ENCODE measurements around the gene LAMB4.

LAMB4 gene

GRCh38 chr7:108130261-108130660, at the start of gene LAMB4:
LAMB4 (minus strand) TSS chr7:108130361; CDS start chr7:108123164, 7,197 bp downstream.
- no peak for DNase-seq

DNA sequence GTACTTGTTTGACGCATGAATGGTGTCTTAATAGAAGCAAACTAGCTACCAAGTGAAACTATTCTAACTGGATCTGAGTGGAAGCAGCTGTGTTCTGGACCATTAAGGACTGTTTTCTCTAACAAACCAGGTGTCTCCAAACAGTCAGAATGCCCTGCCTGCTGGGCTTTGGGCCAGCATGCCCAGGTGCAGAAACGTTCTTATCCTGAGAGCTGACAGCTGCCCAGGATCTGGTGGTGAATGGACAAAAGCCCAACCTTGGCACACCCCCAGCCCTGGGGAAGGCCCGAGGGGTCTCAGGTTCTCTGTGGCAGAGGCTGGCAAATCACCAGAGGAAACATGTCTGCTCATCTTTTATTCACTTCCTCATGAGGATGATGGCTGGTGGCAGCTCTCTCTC, 48.2 kb upstream of the LAMB4 start:
- DNase-seq, result no peak

GRCh38 chr7:108171164-108171563, 41.0 kb upstream of the LAMB4 start:
- no peak for DNase-seq

DNA sequence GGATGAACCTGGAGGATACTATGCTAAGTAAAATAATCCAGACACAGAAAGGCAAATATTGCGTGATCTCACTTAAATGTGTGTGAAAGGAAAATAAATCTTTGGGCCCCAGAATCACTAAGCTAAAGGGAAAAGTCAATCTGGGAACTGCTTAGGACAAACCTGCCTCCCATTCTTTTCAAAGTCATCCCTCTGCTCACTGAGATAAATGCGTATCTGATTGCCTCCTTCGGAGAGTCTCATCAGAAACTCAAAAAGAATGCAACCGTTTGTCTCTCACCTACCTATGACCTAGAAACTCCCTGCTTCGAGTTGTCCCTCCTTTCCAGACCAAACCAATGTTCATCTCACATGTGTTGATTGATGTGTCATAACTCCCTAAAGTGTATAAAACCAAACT, 40.1 kb upstream of the LAMB4 start:
- DNase-seq, result no peak

DNA sequence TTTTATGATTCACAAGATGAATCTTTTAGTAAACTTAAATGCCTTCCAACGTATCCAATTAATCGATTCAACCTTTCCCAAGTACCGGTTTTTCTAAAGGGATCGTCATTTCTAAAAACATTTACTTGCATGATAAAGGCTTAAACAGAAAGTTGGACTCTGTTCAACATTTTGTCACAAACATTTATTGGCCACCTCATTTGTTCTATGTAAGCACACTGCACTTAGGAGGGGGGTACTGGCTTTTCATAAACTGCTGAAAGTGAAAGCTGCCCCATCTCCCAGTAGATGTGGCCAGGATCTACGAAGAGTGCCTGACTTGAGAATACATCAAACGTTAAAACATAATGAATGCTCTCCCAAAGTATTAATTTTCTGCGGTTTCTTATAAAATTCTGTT, 37.3 kb upstream of the LAMB4 start:
- no peak for DNase-seq

- no peak for DNase-seq
Observed at GRCh38 chr7:108166687-108167086, 36.5 kb upstream of the LAMB4 start.

DNA sequence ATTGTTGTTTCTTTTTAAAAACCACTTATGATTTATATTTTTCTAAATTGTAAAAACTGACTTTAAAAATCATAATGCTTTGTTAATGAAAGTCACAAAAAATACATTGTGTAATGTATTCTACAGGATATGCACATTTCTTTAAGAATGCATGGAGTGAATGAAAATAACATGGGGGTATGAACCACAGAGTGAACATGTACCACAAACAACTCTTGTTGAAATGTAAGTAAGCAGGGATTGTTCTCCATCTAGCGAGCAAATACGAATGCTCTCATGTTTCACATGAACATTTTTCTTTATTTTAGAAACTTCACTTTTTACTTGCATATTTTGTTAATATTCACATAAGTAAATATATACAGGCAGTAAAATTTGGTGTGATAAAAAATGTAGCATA, 35.6 kb upstream of the LAMB4 start:
- no peak for DNase-seq

DNA sequence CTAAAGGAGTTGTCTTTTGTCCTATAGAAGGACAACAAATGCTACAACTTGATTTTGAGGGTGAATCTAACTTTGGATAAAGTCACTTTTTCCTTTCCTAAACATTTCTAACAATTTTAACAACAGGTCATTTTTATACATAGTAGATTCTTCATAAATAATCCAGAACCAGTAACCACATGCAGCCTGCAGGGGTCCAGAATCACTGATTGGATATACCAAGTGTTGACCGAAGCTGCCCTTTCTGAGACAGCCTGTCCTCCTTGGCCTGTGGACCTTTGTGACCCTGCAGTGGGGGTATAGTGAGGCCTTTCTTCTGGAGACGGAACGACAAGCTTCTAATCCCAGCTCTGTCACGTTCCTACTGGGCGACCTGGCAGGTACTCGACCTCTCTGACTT, 34.8 kb upstream of the LAMB4 start:
- DNase-seq, result no peak

DNA sequence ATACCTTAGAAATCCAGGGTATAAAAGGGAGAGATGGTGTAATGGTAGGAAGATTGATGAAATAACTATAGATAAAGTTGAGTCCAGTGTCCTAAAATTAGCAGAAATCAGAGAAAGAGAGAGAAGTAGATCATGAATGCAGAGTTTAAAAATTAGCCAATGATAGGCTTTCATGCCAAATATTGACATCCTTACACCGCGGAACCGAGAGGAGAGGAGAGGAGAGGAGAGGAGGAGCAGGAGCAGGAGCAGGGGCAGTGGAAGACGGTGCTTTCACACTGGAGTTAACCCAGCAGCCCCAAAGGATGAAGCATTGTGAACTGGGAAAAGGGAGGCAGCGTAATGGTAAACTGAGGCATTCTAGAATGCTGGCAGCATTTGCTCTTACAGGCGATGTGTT, 34.2 kb upstream of the LAMB4 start:
- DNase-seq, result no peak

GRCh38 chr7:108158776-108159175, 28.6 kb upstream of the LAMB4 start:
- no peak for DNase-seq

DNA sequence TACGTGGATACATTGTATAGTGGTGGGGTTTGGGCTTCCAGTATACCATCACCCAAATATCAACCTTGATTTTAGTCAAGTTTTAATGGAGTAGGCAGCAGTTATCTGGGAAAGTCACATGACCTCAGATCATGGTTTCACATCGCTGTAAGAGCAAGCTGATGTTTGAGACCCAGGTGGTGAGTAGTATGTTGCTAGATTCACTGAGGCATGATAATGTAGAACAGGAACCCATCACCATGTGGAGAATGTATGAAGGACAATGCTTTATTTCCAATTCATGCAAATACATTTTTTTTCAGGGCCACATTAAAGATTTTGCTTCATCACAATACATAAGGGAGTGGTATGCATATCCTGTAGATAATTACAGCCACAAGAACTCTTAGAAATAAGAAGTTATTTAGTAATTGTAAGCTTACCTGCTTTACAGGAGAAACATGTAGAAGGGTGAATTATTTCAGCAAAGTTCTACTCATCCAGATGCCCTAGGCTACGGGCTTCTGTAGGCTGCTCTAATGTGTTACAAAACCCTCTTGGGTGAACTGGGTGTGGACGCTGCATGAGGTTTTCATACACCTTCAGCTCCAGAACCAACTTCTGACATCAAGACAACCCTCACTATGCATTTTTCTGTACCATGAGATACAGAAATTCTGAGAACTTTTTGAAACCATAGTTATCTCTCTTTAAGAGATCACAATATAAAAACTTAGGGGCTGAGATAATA, 27.6 kb upstream of the LAMB4 start:
- no peak for DNase-seq

DNA sequence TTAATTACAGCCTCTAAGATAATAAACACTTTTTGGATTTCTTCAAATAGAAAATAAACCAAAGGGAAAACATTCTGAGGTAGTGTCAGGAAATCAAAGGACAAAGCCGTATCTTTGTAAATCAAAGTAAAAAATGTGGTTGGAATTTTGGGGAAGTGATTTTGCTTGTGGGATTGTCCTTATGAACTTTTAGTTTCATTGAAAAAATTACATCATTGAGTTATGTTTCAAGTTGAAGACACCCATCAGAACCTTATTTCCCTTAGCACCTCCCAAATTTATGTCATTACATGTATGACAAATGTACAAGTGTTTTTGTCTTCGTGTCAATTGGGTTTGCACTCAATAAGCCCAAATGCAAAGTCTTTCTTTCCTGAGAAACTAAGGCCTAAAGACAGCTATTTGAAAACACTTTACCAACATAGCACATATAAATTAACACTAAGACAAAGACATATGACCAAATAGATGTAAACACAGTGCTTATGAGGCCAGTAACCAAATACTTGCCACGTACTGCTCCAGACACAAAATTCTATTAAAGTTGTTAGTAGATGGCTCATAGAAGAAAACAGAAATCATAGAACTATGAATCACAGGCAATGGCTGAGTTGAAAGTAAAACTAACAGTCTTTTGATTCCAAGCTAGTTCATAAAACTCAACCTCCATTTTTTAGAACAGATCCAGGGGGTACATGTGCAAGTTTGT, 26.9 kb upstream of the LAMB4 start:
- DNase-seq, result no peak

DNA sequence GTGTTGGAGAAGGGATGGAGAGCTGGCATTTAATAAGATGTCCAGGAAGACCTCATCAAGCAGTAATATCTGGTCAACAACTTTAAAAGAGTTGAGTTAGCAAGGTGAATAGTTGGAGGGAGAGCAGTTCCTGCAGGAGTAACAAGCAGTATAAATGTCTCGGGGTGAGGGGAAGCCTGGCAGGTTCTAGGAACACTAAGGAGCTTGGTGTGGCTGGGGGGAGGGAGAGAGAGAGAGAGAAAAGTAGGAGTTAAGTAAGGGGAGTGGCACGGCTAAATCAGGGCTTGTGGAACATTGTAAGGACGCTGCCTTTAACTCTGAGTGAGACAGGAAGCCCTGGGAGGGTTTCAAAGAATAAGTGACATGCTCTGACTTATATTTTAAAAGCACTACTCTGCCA, 22.0 kb upstream of the LAMB4 start:
- DNase-seq, result no peak

DNA sequence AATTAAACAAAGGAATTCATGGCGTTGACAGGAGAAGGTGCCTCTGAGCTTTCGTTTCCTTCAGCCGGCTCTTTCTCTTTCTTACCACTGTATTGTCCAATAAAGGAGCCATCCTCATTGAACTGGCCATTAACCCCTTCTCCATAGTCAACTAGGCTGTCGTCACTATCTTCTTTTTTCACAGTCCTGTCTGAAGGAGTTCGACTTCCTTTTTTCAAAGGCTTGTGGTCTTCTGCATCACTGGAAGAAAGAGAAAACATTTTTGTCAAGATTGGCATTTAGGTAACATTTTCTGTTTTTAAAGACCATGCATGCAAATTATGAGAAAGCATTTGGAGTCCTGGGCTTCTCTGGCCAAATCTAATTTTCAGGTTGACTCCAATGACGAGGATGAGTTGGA, 19.7 kb upstream of the LAMB4 start:
- no peak for DNase-seq

GRCh38 chr7:108149119-108149518, 19.0 kb upstream of the LAMB4 start:
- no peak for DNase-seq

DNA sequence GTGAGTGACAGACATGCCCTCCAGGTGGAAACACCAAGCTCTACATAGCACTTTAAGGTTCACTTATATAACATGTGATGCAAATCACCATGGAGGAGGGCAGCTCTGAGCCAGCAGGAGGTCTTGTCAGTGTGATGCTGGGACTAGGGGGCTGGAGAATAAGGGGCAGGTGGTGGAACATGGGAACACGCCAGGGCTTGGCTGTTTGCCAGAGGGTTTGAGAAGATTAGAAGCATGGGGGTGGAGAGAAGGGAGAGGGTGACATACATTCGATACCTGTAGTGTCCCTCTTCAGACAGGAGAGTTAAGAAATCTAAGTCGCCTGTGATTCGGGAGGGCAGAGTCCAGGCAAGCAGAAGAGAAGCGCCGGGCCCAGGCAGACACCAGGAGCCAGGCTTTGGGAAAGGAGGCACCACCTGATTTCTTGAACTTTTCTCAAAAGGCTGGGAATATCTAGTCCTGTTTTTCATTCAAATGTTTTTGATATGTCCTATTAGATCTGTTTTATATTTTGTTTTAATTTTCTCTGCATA, 16.9 kb upstream of the LAMB4 start:
- DNase-seq, result no peak

DNA sequence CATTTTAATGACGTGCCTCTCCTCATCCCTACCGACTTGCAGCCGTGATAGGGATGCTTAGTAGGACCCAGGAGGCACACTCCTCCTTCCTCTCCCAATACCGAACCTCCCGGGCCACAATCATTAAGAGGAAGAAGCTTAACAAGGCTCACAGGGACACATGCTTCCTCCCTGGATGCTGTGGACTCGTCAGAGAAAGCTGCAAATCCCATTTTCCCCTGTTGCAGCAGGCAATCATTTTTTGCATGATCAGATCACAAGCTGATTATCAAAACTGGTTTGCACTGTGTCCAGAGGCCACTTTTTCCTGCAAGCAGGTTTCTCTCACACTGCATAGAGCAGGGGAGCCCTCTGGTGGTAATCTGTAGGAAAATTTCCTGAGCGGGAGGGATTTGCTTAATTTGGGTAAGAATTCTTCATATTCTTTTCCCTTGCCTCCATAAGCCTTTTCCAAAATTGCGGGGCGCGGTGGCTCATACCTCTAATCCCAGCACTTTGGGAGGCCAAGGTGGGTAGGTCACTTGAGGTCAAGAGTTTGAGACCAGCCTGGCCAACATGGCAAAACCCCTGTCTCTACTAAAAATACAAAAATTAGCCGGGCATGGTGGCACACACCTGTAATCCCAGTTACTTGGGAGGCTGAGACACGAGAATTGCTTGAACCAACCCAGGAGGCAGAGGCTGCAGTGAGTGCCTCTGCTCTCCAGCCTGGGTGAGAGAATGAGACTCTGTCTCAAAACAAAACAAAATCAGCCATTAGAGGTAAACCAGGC, 16.1 kb upstream of the LAMB4 start:
- no peak for DNase-seq

DNA sequence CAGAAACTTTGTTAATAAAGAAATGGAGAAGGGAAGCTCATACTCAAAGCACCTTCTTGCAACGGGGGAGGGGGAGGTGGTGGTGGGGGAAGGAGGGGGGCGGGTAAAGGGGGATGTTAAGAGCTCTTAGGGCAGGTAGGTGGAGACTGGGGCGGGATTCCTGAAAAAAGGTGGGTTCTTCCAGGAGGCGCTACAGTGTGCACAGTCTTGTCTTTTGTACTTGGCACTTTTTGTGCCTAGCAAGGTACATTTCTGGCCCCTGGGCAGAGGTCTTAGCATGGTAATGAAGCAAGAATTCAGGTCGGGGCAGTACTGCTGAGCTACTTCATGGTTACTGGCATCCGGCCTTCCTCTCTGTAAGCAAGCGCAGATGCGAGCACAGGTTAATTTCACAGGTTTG, 15.2 kb upstream of the LAMB4 start:
- no peak for DNase-seq

- no peak for DNase-seq
Observed at GRCh38 chr7:108144931-108145330, 14.8 kb upstream of the LAMB4 start.

DNA sequence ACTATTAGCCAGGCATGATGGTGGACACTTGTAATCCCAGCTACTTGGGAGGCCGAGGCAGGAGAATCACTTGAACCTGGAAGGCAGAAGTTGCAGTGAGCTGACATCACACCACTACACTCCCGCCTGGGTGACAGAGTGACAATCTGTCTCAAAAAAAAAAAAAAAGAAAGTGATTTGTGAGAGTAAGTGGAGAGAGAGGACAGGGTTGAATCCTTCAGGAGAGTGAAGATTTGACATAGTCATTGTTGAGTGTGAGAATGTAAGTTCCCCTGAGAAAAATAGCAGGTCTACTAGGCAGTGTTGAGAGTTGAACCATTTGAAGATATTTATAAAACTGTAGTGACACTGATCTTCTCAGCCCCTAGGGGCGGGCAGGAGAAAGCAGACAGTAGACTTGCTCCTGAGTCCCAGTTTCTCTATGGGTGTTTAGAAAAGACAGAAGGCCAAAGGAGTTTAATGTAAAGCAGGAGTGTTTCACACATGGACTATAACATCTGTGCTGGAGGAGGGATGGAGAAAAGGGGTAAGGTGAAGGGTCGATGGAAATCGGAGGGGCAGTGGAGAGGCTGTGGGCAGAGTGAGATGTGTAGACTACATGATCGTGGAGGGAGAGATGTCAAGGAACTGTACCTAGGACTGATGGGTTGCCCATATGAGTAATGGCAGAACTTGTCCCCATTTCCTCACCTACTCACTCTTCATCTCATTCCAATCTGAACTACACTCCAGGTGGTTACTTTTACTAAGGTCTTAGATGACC, 13.7 kb upstream of the LAMB4 start:
- DNase-seq, result no peak

DNA sequence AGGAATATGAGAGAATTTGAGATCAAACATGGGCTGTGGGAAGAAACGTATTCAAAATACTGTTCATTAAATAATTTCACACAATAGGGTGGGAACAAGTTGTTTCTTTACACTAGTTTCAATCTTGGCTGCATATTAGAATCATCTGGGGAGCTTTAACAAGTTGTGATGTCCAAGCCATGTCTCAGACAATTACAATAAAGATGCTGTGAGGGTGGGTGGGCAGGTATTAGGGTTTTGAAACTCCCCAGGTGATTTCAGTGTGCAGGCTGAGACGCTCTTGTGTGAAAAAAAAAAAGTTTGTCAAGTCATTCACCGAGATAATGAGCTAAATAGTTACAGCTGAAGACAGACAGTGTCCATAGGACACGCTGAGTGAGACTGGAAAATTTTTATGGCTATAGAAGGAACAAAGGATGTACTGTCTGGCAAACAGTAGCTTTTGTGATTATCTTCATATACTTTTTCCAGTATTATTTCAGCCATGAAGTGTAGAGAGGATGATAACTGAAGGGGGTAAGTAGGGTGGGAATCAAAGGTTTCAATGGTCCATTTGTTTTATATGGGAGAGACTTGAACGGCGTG, 12.6 kb upstream of the LAMB4 start:
- no peak for DNase-seq

- no peak for DNase-seq
Observed at GRCh38 chr7:108142180-108142579, 12.0 kb upstream of the LAMB4 start.

DNA sequence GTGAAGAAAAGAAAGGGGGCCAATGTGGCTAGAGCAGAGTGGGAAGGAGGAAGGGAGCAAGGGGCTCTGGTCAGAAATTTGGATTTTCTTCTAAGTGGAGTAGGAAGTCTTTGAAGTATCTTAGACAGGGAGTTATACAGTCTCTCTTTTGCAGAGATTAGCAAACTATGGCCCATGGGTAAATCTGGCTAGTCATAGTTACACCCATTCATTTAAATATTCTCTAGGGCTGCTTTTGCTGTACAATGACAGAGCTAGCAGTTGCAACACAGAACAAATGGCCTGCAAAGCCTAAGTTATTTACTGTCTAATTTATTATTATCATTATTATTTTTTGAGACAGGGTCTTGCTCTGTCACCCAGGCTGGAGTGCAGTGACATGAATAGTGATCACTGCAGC, 10.5 kb upstream of the LAMB4 start:
- DNase-seq, result no peak
